Left lung (tissue), 14 donors: ENCODE data around the gene GSG1L2. TPM values are rescaled to one million over a fixed set of nuclear protein-coding genes. Genes with fewer than 3 reads are reported as not detected.

Source experiments
- ATAC-seq: fragments of 200-7000 bp; cut with Tn5 transposase; one replicate; pipeline ENCODE4 v1.9.1; 2020; ENCODE audit warnings: moderate library complexity
- DNase-seq, 4 donors: peaks; one replicate each; pipeline ENCODE4 v3.0.0-alpha.2; 2013 to 2020
- H3K27ac ChIP-seq, 2 donors: fragments of 200-600 bp; sonication (generic) in 1 of 2; one replicate each; pipeline versions ENCODE4 v1.5.0 to v1.8.0; 2020 to 2021
- H3K27me3 ChIP-seq, 2 donors: fragments of 200-600 bp; sonication (generic) in 1 of 2; one replicate each; pipeline versions ENCODE4 v1.5.0 to v1.8.0; 2020 to 2021
- H3K36me3 ChIP-seq, 2 donors: fragments of 200-600 bp; sonication (generic) in 1 of 2; one replicate each; pipeline versions ENCODE4 v1.5.0 to v1.8.0; 2020 to 2021
- H3K4me1 ChIP-seq, 2 donors: fragments of 200-600 bp; one replicate each; pipeline ENCODE4 v1.8.0; 2021
- H3K4me3 ChIP-seq, 2 donors: fragments of 200-600 bp; sonication (generic) in 1 of 2; one replicate each; pipeline versions ENCODE4 v1.5.0 to v1.8.0; 2020 to 2021; ENCODE audit warnings: mild to moderate bottlenecking in 1 of 2
- H3K9me3 ChIP-seq, 2 donors: fragments of 200-600 bp; sonication (generic) in 1 of 2; one replicate each; pipeline versions ENCODE4 v1.5.0 to v1.8.0; 2020 to 2021
- intact Hi-C, 2 donors: fragments of 100-400 bp; cut with DNase I; formaldehyde crosslinking; loops; one replicate each; pipeline versions ENCODE4 v1.11.2 to v1.14.2; 2022
- long read RNA-seq, 12 donors: library from polyadenylated mRNA in 2 of 12; unstranded in 2 of 12; transcript quantifications; one replicate each; pipeline ENCODE4 v2.0.0 and lab custom pipeline, GENCODE V29; 2019 to 2026
- polyA plus RNA-seq, 6 donors: library from polyadenylated mRNA; unstranded; fragments of 120-200 nt; gene quantifications; one replicate each; pipeline ENCODE4 v1.2.1, GENCODE V29; 2013; ENCODE audit not compliant: insufficient read length in 6 of 6
- total RNA-seq, 2 donors: library from RNA; stranded (reverse); fragmentation: NEBNext Ultra II Directional; extraction: Animal tissue kit (Norgen Biotek cat#: 25700); gene quantifications; one replicate each; pipeline ENCODE4 v1.2.1, GENCODE V29; 2021
- TF ChIP-seq, protein P1 (sequence below), 2 donors: fragments of 200-600 bp; sonication (generic) in 1 of 2; IDR thresholded peaks; one replicate each; pipeline versions ENCODE4 v1.5.0 to v1.8.0; 2021; ENCODE audit warnings: antibody characterized with exemption in 2 of 2
- donor health status: DM: no; HTN: yes; CAD: no.
- donor health status: DM: no; HTN: no; CAD: no.

The GSG1L2 gene
- total RNA-seq: not detected
- polyA plus RNA-seq: not detected
- long read RNA-seq, donor 1: 0 reads
- long read RNA-seq, donor 2: 0 reads
- long read RNA-seq, donor 3: 0 reads
- long read RNA-seq, donor 4: 0 reads
- long read RNA-seq, donor 5: 0 reads
- long read RNA-seq, donor 6: 0 reads
- long read RNA-seq, donor 7: 0 reads
- long read RNA-seq, donor 8: 0 reads
- long read RNA-seq, donor 9: 0 reads
- long read RNA-seq, donor 10: 0 reads
- long read RNA-seq, donor 11: 0 reads
- long read RNA-seq, donor 12: 0 reads

DNA sequence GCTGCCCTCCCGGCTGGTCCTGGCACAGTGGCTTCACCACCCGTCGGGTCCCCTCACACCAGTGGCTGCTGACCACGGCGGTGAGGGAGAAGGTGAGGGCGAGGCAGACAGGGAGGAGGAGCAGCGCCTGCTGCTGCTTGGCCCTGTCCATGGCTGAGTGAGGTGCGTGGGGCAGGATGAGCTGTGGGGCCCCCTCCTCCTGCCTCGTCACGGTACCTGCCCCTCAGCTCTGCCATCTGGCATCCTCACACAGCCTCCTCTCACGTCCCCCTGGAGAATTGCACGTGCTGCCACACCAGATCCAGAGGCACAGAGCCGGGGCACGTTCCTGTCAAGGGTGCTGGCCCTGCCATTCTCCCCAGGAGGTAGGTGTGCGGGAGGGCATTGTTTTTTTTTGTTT is at the start of gene GSG1L2:
Gene GSG1L2, minus strand, starts transcription at position 159 of the 400 bp plus-strand sequence. Its CDS starts 8 bp downstream, at position 151.
- H3K9me3 ChIP-seq: no peaks in the 10 kb centered on the region
- TF ChIP-seq, protein P1, sequence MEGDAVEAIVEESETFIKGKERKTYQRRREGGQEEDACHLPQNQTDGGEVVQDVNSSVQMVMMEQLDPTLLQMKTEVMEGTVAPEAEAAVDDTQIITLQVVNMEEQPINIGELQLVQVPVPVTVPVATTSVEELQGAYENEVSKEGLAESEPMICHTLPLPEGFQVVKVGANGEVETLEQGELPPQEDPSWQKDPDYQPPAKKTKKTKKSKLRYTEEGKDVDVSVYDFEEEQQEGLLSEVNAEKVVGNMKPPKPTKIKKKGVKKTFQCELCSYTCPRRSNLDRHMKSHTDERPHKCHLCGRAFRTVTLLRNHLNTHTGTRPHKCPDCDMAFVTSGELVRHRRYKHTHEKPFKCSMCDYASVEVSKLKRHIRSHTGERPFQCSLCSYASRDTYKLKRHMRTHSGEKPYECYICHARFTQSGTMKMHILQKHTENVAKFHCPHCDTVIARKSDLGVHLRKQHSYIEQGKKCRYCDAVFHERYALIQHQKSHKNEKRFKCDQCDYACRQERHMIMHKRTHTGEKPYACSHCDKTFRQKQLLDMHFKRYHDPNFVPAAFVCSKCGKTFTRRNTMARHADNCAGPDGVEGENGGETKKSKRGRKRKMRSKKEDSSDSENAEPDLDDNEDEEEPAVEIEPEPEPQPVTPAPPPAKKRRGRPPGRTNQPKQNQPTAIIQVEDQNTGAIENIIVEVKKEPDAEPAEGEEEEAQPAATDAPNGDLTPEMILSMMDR (IDR thresholded peaks at IDR 0.05): no peak
- intact Hi-C loops: no loop called here
- H3K4me3 ChIP-seq: no peak within 1 kb of the TSS
- ATAC-seq: no peak
- H3K27me3 ChIP-seq: peaks cover 0 to 28% of the 10 kb centered on the region in 2 donors
- H3K4me1 ChIP-seq: no peaks in the 10 kb centered on the region
- DNase-seq: no peak
- H3K36me3 ChIP-seq: no peaks in the 10 kb centered on the region
- H3K27ac ChIP-seq: no peak within 1 kb of the TSS

DNA sequence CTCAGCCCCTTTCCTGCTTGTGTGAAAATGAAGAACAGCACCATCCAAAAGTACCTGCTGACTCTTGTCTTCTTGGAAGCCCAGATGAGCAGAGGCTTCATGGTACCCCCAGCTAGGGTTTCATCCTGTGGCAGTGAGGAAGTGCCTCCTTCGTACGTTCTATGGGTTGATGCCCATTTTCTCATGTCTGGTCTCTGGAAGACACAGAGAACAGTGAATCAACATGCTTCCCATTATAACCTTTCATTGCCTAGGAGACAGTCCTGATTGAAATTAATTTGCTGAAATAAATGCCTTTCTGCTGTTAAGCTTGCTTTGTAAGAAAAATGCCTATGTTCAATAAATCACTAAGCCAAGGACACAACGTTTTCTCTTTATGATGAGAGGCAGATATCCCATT is 46.7 kb upstream of the GSG1L2 start:
- Histone ChIP-seq H3K27me3 (peaks cover 0 to 6% of the 10 kb centered on the region in 2 donors), H3K27ac (no peak overlapping the region), H3K4me3 (no peak overlapping the region), H3K36me3 (no peaks in the 10 kb centered on the region), H3K9me3 (no peaks in the 10 kb centered on the region), H3K4me1 (no peaks in the 10 kb centered on the region)
- TF ChIP-seq, protein P1 (IDR thresholded peaks at IDR 0.05): no peak
- ATAC-seq: no peak
- intact Hi-C loops: no loop called here
- DNase-seq: no peak

DNA sequence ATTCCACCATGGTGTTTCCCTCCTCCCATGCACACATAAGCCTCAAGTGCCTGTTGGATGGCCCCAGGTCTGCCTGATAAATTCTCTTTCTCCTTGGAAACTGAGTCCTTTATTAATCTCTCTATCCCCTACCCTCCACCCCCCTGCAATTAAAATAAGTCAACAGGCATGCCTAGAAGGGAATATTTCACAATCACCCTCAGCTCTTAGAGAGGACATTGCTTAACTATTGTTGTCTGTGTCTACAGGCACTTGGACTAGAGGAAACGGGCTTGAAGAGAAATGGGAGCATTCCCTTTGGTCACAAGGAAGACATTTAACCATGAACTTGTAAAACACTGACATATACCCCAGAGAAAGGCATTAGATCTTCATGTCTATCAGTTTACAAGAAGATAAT is 43.7 kb upstream of the GSG1L2 start:
- Histone ChIP-seq H3K4me1 (no peaks in the 10 kb centered on the region), H3K9me3 (peaks cover 0 to 3% of the 10 kb centered on the region in 2 donors), H3K27ac (no peak overlapping the region), H3K27me3 (no peaks in the 10 kb centered on the region), H3K36me3 (no peaks in the 10 kb centered on the region), H3K4me3 (no peak overlapping the region)
- TF ChIP-seq, protein P1 (IDR thresholded peaks at IDR 0.05): no peak
- intact Hi-C loops: no loop called here
- DNase-seq: no peak
- ATAC-seq: peak; percentile 22

DNA sequence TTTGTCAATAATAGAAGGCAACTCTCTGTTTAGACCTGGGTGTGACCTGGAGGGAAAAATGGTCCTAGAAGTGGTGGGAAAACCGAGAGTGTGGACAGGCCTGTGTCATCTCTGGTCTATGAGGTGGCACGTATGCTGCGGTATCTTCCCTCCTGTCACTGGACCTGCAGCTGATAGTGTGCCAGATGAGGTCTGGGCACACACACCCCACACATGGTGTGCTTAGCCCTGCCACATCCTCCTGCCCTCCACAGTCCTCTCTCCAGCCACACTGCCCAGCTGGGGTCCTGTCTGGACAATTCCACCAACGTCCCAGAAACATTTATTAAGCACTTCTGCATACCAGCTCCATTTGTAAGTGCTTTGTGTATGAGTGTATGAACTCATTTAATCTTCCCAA is 41.1 kb upstream of the GSG1L2 start:
- intact Hi-C loops: no loop called here
- TF ChIP-seq, protein P1 (IDR thresholded peaks at IDR 0.05): no peak
- peaks cover 0 to 14% of the 10 kb centered on the region in 2 donors for H3K9me3 ChIP-seq
- no peak overlapping the region for H3K4me3 ChIP-seq
- DNase-seq (no peak), ATAC-seq (no peak)
- no peak overlapping the region for H3K27ac ChIP-seq
- no peaks in the 10 kb centered on the region for H3K27me3 ChIP-seq
- H3K4me1 ChIP-seq: no peaks in the 10 kb centered on the region
- H3K36me3 ChIP-seq: no peaks in the 10 kb centered on the region

DNA sequence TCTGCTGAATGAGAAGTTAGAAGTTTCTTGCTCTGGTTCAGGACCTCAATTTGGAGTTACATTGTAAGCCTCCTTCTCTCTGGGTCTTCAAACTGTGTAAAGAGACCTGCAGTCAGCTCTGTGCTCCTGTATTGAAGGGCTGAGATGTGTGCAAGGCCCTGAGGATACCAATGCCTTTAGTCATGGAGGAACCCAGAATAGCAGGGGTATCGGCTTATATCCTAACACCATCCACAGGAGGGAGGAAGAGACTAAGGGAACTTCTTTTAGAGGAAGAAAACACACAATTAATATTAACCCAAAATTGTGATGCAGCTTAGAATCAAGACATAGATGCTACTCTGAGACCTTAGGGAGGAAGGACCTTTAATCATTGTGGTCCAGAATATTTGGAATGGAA is 40.3 kb upstream of the GSG1L2 start:
- DNase-seq (no peak), ATAC-seq (no peak)
- peaks cover 0 to 14% of the 10 kb centered on the region in 2 donors for H3K9me3 ChIP-seq
- TF ChIP-seq, protein P1 (IDR thresholded peaks at IDR 0.05): no peak
- intact Hi-C loops: no loop called here
- no peak overlapping the region for H3K4me3 ChIP-seq
- no peaks in the 10 kb centered on the region for H3K4me1 ChIP-seq
- H3K36me3 ChIP-seq: no peaks in the 10 kb centered on the region
- H3K27ac ChIP-seq: no peak overlapping the region
- H3K27me3 ChIP-seq: no peaks in the 10 kb centered on the region
